Stimulated activated CD4-positive, alpha-beta T cell treated with anti-CD3 and anti-CD28 coated beads, TNF-alpha, amount 100 ng/mL, for 4 hours (primary cell): Measurements from ENCODE around the gene SND1.

Experiments used
- DNase-seq, 3 experiments: peaks; one replicate each; pipeline ENCODE4 v3.0.0-alpha.2; 2020; ENCODE audit warnings: low read depth in 3 of 3

The SND1 gene

DNA sequence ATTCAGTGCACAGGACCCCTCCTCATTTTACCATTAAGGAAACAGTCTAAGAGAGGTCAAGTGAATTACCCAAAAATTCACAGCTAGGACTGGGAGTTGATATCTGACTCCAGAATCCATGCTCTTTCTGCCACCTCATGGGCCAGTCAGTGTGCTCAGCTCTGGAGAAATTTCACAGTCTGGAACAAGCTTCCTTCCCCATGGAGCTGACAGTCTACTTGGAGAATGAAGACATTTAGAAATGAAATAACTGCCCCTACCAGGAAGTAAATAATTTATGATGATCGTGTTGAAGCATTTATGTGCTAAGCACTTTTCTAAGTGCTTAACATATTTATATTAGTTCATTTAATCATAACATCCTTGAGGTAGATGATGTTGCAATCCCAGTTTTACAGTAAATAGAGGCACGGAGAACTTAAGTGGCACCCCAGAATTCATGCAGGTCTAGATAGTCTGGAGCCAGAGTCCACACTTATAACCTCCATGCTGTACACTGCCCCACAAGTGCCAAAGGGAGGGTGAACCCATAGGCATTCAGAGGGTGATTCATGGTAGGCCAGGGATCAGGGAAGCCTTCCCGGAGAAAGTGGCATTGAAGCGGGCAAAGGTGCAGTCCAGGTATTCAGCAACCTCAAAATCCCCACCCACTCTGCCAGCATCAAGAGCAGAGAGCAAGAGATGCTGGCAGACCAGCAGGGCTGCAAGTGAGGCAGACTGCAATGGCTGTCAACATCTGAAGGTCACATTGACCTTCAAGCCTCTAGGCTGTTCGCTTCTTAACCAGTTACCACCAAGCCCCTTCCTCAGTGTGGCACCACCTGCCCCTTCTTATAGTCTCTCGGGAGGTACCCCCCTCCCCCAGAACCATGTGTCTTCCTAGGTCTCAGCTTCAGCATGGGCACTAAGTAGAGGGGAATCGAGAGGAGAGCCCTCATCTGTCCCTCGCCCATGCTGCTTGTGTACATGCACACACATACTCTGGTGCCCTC lies 417.7 kb downstream of the SND1 start:
- DNase-seq: no peak

DNA sequence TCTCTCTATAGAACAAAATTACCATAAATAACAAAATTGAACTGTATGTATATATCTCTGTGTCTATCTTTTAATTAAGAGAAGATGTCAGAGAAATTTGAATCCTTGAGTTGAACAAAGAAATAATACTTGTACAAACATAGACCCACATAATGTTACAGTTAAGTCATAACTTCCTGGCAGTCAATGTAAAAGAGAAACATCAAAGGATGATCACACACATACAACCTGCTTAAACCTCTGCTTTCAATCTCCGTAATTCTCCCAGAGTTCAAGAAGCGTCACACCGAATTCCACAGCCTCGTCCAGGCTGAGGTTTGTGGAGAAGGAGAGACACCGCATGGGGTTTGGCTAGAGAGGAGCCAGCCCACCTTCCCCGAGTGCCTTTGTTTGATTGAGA lies 419.4 kb downstream of the SND1 start:
- no peak for DNase-seq

DNA sequence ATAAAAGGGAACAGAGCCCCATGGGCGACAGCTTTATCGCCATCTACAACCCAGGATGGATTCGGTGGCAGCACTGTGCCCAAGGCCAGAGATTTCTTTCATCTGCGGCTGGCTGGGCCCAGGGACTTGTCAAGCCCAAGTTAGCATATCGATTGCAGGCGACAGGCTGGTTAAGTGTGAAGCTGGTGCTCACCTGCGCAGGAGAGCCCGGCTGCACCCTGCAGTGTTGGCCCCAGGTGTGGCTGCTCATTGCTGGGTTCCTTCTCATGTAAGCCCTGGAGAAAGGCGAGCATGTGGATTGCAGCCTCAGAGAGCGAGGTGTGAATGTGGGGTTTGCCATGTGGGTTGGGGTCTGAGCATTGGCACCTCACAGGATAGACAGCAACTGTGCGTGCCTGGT lies 419.8 kb downstream of the SND1 start:
- no peak for DNase-seq

DNA sequence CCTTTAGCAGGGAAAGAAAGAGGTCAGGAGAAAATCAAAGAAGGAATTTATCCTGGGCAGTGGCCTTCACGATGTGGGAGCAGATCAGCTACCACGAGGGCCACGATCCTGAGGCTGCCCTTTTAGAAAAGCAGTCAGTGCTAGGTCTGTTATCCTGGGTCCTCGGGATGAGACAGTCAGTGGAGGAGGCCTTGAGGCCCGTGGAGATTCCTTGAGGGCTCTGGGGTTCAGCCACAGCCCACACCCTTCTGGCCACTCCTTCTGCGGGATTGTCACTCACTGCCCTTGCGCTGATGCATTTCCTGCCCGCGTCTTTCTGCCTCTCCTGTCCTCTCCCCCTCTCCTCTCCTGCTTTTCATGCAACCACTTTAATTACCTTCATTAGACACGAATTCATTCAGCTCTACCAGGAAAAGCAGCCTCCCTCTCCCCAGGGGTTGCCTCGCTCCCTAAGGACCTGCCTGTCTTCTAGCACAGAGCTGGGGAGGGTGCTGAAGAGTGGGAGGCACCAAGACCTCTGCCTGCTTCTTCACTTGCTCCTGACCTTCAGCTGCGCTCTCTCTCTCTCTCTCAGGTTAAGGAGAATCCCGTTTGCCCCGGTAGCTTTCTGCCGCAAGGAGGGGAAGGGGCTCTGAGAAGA lies 421.8 kb downstream of the SND1 start:
- no peak for DNase-seq

DNA sequence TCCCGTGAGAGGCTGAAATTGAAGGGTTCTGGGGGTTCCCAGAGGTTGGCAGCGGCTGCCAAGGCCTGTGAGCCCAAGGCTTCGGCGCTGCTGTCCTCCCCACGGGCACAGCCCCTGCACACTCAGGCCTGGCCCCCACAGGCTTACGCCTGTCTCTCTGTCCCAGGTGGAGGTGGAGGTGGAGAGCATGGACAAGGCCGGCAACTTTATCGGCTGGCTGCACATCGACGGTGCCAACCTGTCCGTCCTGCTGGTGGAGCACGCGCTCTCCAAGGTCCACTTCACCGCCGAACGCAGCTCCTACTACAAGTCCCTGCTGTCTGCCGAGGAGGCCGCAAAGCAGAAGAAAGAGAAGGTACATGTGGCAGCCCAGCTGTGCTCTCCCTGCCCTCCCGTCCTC lies 422.3 kb downstream of the SND1 start:
- no peak for DNase-seq

DNA sequence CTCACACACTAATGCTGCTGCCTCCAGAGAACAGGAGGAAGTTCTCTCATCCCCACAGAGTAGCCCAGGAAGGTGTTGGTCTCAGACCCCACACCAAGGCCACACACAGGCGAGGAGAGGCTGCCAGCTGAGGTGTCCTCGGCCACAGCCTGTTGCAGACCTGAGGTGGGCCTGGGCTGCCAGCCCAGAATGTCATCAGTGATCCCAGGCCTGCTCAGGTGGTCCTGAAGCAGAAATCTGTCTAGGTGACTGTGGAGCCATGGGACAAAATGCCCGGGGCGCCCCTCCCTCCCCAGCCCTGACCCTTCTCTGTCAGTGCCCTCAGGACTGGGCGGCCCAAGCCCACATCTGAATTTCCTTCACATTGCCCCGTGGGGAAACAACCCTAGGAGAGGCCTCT lies 422.7 kb downstream of the SND1 start:
- no peak for DNase-seq

DNA sequence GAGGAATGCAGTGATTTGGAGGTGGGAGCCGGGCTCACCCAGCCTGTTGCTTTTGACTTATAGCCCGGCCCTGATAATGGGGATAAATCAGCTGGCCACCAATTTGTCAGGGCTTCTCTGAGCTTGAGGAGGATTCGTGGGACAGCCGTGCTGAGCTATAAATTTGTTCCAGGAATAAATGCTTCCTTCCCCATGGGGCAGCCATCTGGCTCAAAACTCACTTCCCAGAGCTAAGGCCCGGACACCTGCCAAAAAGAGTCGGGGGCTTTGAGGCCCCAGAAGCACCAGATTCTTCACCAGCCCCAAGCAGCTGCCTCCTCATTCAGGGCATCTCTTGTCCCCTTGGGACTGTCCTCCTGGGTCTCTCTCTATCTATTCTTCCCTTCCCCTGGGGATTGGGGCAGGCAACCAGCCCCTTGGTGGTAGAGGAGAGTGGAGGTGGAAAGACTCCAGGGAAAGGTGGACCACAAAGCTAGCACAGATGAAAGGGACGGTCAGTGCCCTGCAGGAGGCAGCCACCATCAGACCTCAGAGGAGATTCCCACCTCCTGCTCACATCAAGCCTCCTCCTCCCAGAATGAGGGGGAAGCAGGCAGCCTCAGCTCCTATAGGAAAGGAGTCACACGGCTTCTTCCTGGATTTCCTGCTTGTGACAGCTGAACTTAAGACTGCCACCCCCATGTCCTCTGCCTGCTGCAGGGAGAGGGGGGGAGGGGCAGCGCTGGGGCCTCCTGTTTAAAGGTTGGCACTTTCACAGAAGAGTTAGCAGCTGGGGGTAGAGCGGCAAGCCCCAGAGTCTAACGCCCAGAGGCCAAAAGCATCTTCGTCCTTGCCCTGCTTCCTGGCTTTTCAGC lies 423.5 kb downstream of the SND1 start:
- DNase-seq: no peak

DNA sequence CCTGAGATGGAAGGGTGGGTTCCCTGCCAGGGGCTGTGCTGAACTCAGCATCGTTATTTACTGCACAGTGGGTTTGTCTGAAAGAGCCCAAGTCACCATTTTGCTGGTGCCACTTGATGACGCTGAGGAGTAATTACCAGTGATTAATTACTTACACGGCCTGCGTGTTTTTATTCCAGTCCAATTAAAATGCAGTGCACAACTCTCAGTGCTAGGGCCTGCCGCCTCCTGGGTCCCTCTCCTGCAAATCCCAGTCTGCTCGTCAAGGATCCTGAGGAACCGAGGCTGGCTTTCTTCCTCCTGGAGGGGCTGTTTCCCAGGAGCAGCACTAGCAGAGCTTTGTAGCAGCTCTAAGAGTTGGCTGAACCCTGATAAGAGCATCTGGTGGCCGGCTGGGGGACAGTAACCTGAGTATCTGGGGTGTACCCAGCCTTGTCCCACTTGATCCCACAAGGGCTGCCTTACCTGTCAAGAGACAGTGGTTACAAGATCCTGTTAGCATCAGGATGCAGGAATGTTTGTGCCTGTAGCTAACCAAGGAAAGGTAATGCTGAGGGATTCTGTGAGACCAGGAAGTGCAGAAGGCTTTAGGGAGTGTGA lies 424.3 kb downstream of the SND1 start:
- DNase-seq: no peak

DNA sequence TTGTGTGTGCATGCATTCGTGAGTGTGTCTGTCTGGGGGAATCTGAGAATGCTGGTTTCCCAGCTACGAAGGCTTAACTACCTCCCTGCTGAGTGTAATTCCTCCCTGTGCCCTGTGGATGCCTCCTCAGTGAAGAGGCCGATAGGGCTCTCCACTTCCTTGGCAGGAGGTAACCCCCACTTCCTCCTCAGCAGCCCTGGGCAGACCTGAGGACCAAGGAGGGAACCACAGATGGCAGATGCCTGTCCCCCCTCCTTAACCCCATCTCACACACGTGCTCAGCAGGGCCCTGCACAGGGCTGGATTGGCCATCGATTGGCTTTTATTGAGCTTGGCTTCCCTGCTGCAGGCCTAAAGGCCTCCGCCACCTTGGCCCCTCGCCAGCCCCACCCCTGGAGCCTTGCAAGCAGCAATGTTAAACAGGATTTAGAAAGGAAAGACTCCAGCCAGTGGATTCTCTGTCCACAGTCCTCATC lies 424.8 kb downstream of the SND1 start:
- no peak for DNase-seq

DNA sequence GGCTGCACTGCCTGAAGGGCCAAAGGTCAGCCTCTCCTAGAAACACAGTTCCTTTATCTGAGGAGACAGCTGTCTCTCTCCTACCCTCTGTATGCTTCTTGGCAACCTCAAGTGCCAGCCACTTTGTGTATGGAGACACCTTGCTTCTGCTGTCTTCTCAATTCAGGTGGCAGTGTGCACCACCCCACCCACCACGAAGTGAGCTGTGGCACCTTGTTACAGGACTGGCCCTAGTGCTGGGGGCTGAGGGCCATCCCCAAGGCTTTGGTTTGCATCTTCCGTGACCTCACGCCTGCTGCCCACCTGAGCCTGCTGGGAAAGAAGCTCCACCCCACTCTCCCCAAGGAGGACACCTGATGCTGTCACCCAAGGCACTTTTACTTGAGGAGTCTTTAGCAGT lies 426.3 kb downstream of the SND1 start:
- no peak for DNase-seq

DNA sequence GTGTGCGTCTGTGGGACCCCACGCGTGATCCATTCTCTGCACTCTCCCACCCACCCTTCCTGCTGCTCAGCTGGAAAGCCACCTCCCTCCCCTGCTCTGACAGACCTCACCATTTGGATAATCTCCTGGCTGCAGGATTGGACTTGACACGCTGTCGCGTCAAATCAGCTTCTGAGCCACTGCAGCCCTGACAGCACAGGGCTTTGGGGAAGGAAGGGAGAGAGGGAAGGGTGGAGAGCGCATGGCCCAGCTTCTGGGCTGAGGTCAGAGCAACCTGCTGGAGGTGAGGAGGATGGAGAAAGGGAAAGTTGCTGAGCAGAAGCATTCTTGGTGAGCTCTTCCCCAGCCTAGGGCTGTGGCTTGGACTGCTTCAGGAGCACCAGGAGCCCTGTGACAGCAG lies 428.2 kb downstream of the SND1 start:
- no peak for DNase-seq

DNA sequence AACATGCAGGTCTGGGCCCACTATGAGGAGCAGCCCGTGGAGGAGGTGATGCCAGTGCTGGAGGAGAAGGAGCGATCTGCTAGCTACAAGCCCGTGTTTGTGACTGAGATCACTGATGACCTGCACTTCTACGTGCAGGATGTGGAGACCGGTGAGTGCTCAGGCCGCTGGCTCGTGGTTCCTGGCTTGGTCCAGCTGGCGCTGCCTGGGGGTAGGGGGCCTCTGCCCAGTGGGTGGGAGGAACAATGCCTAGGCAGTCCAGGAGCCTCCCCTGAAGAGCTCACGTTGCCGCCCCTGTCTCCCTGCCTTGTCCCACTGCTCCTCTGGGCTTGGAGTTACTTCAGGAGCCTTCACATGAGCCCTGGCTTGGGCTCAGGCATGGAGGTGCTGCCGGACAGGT lies 429.4 kb downstream of the SND1 start:
- DNase-seq: no peak

DNA sequence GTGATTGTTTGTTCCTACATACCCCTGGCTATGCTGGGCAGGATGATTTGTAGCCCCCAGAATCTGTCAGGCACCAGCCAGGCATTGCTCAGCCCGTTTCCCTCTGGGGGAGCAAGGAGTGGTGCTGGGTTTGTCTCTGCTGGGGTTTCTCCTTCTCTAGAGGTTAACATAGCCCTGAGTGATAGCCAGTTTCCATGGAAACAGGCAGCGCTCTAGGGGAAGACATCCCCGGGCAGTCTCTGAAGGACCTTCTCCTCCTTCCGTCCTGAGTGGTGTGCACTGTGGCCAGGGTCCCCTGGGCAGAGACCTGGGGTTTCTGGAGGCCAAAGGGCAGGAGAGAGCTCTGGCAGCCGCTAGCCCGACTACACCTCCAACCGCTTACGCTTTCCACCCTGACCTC lies 429.8 kb downstream of the SND1 start:
- no peak for DNase-seq

DNA sequence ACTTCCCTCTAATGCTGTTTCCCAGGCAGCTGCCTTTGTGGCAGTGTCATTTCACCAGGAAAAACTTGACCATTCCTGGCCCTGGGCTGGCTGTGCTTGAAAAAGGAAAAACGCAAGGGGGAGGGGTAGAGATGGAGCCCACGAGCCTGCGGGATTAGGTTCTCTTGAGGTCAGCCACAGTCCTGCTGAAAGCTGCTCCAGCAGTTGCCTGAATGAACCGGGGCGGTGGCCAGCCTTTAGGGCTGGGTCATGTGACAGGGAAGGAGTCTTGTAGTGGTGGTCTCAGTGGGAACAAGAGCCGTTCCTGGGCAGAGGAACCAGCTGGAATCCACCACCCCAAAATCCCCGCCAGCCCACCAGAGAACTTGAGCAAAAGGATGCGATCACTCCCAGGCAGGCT lies 430.4 kb downstream of the SND1 start:
- DNase-seq: no peak

DNA sequence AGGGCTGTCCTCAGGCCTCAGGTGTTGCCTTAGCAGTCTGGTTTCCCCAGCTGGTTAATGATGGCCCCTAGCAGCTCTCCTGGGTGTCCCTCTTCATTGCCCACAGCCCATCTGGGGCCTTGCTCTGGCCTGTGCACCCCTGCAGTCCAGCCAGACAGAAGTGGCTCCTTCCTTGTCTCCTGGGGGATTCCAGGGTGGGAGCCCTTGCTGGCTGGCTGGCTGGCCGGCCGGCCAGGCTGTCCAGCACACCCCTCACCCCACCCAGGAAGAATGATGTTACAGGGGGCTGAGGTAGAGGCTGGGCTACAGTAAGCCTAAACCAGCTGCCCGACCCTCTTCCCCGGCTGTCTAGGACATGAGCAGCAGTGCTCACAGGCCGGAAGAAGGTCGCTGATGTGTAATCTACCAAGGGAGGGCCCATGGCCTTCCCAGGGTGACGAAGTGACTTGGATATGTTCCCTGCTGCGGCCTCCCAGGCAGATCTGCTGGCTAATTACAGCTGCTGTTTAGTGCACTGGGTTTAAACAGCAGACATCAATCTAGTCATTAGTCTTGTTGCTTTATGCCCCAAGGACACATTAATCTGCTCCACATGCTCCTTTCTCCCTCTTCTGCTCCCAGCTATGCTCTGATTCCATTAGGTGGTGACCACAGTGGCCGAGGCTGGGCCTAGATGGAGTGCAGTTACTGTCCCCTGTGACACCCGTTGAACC lies 433.1 kb downstream of the SND1 start:
- DNase-seq: no peak

DNA sequence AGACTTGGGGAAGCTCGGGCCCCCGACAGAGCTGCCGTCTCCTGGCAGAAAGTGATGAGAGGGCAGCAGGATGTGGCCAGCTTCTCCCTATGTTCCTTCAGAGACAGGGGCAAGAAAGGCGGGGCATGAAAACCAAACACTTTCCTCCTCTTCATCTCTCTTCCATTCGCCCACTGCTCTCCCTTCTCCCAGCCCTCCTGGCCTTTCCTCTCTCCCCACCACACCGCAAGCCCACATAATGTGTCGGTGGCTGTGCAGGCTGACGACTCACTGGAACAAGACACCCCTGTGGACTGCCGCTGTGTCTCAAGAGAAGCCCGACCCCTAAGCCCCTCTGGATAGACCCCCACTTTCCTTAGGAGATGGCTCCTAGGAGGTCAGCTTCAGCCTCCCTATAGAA lies 438.5 kb downstream of the SND1 start:
- no peak for DNase-seq

DNA sequence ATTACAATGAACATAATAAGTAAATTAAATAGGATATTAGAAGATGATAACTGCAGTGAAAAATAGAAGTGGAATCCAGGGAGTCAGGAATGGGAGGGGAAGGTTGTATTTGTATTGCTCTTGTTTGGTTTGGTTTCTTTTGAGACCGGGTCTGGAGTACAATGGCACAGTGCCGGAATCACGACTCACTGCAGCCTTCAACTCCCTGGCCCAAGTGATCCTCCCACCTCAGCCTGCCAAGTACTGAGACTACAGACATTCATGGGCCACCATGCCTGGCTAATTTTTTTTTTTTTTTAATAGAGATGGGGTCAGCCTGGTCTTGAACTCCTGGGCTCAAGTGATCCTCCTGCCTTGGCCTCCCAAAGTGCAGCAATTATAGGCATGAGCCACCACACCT lies 439.1 kb downstream of the SND1 start:
- no peak for DNase-seq

DNA sequence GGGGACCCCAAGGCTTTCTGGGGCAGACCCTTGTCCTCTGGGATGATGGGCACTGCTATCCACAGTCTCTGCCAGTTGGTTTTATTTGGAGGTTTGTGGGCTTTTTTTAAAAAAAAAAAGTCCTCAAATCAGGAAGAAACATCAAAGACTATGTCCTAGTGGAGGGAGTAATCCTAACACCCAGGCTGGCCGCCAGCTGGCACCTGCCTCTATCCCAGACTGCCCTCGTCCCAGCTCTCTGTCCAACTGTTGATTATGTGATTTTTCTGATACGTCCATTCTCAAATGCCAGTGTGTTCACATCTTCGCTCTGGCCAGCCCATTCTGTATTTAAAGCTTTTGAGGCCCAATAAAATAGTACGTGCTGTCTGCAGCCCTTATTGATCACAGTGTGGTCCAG lies 440.2 kb downstream of the SND1 start:
- DNase-seq: no peak

DNA sequence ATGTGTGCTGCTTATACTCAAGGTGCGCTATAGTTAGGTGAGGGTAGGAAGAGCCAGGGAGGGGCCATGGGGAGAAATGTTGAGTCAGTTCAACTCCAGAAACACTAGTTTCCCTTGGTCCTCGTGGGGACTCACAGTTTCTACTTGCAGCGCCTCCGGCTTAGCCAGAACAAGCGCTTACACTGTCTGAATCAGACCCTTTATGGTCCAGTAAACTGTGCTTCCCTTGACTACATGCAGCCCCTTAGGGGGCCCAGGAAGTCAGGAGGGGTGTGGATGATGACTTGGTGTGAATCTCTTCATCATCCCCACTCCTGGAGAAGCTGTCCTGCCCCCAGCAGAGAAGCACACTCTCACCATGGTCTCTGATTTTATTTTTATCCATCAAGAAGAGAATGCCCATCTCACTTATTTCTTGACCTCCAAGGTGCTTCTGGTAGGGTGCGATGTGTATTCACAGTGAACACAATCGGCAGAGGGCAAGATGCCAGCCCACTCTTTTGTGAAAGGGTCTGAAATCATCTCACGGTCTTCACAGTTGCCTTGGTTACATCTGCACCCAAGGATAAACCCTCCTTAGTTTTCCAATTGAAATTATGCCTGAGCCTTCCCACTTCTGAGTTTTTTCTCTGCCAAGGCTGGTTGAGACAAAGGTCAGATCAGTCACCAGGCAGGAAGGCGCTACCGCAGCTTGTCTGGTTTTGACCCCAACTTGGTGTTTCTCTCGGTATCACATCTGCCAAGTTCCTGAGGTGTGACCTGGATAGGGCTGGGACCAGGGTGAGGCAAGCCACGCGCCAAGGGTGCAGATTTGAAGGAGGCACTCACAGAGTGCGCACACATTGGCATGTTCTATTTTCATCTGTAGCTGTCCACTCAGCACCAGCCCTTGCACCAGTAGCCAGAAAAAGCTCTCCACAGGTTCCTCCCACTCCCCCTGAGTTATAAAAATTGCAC lies 441.9 kb downstream of the SND1 start:
- DNase-seq: no peak

DNA sequence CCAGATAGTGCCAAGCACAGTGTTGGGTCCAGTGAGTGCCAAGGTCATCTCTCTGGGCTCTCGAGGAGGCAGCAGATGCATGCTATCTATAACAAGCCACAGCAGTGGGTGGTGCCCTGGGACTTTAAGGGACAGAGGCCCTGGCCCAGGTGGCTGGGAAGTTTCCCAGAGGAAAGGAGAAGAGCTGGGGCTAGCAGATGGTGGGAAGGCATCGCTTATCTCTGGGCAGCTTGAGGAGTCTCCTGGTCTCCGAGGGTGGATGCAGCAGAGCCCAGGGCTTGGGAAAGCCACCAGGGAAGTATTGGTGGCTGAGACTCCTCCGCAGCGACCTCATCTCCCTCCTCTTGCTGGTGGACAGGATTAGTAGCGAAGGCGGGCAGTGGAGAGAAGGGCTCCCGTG lies 442.7 kb downstream of the SND1 start:
- DNase-seq: no peak
